ENCODE results near the gene GRB2.

- TF ChIP-seq, protein P1, sequence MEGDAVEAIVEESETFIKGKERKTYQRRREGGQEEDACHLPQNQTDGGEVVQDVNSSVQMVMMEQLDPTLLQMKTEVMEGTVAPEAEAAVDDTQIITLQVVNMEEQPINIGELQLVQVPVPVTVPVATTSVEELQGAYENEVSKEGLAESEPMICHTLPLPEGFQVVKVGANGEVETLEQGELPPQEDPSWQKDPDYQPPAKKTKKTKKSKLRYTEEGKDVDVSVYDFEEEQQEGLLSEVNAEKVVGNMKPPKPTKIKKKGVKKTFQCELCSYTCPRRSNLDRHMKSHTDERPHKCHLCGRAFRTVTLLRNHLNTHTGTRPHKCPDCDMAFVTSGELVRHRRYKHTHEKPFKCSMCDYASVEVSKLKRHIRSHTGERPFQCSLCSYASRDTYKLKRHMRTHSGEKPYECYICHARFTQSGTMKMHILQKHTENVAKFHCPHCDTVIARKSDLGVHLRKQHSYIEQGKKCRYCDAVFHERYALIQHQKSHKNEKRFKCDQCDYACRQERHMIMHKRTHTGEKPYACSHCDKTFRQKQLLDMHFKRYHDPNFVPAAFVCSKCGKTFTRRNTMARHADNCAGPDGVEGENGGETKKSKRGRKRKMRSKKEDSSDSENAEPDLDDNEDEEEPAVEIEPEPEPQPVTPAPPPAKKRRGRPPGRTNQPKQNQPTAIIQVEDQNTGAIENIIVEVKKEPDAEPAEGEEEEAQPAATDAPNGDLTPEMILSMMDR (IDR thresholded peaks at IDR 0.05; ENCODE audit: insufficient read depth, low read length, poor library complexity, severe bottlenecking), result no peak
- no peak for TF ChIP-seq EZH2phosphoT487 (conservative IDR thresholded peaks at IDR 0.05; ENCODE audit: low read length)
Observed at GRCh38 chr17:75334723-75335122, 70.8 kb downstream of the GRB2 start.

Measured in SU-DHL-6 (cell line).